Measurements from ENCODE around the gene FGGY. TPM values are rescaled to one million over a fixed set of nuclear protein-coding genes. Genes with fewer than 3 reads are reported as not detected.

Gene FGGY
- total and polyA plus RNA-seq, 2 donors (not counting 1 experiment from before 2014, with no cell fraction given): 6.1 to 38.5 TPM

- H3K4me2 ChIP-seq (replicated peaks; ENCODE audit: low read depth, low read length, poor library complexity, severe bottlenecking): no peak overlapping the region
- ATAC-seq (ENCODE audit: low read depth) (no peak), DNase-seq (no peak)
- TF ChIP-seq EZH2 (IDR thresholded peaks at IDR 0.05; ENCODE audit: borderline replicate concordance, insufficient read depth, low read depth, low read length, poor library complexity, severe bottlenecking) (no peak), CTCF (IDR thresholded peaks at IDR 0.05) (no peak)
- intact Hi-C loops (cut with micrococcal nuclease): no loop called here
- POLR2A ChIA-PET: no interaction called here
- no peaks in the 10 kb centered on the region for H4K20me1 ChIP-seq (ENCODE audit: control insufficient read depth, insufficient read depth, low read length, poor library complexity, severe bottlenecking)
- no peaks in the 10 kb centered on the region for H3K79me2 ChIP-seq (ENCODE audit: control insufficient read depth, insufficient read depth, low read length)
- no peak overlapping the region for H3K4me3 ChIP-seq (ENCODE audit: control extremely low read depth in 1 of 5, extremely low read depth in 1 of 5, insufficient read depth in 1 of 5, low read depth in 2 of 5, low read length in 4 of 5)
- no CpG with 5 or more reads among the region's 2 CpGs for WGBS (ENCODE audit: insufficient coverage)
- no peak overlapping the region for H2AFZ ChIP-seq (ENCODE audit: insufficient read depth, low read depth, low read length, poor library complexity, severe bottlenecking)
- H3K4me3 Mint-ChIP-seq: no peak overlapping the region
- CTCF ChIA-PET: no interaction called here
- no peak overlapping the region for H3K27ac ChIP-seq (ENCODE audit: low read length in 2 of 2)
- H3K27me3 Mint-ChIP-seq: no peaks in the 10 kb centered on the region
- H3K4me1 ChIP-seq (ENCODE audit: control insufficient read depth in 2 of 2, insufficient read depth in 2 of 2, low read length in 2 of 2): peaks cover 6 to 7% of the 10 kb centered on the region in 2 donors
- H3K9ac ChIP-seq (ENCODE audit: low read length): no peak overlapping the region
- no peaks in the 10 kb centered on the region for H3K36me3 ChIP-seq (replicated peaks in 1 of 2; ENCODE audit: control extremely low read depth in 1 of 2, control insufficient read depth in 1 of 2, extremely low read depth in 1 of 2, insufficient read depth in 2 of 2, low read length in 1 of 2)
- no peaks in the 10 kb centered on the region for H3K27me3 ChIP-seq (replicated peaks in 1 of 4; ENCODE audit: control extremely low read depth in 1 of 4, control insufficient read depth in 3 of 4, insufficient read depth in 4 of 4, low read length in 3 of 4)
- H3K27ac Mint-ChIP-seq: no peak overlapping the region
- H3K9me3 ChIP-seq (ENCODE audit: control extremely low read depth in 1 of 3, control insufficient read depth in 2 of 3, insufficient read depth in 1 of 3, low read length in 2 of 3): no peaks in the 10 kb centered on the region
- H3K4me1 Mint-ChIP-seq: peaks cover 3% of the 10 kb centered on the region
- H3K9me3 Mint-ChIP-seq (ENCODE audit: insufficient read depth): no peaks in the 10 kb centered on the region
These were observed 113.6 kb downstream of the FGGY start for GRCh38 chr1:59410457-59410856.

DNA sequence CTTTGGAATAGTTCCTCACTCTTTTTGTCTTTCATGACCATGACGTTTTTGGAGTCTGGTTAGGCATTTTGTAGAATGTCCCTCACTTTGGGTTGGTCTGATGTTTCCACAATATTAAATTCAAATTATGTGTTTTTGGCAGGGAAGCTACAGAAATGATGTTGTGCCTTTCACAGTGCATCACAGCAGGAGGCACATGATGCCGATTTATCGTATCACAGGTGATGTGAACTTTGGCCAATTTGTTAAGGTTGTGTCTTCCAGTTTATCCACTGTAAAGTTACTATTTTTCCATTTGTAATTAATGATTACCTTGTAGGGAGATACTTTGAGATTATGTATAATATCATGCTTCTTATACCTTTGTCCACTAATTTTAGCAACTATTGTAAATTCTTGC lies 114.3 kb downstream of the FGGY start:
- Histone ChIP-seq H3K4me2 (replicated peaks; ENCODE audit: low read depth, low read length, poor library complexity, severe bottlenecking) (no peak overlapping the region), H3K79me2 (ENCODE audit: control insufficient read depth, insufficient read depth, low read length) (no peaks in the 10 kb centered on the region), H3K4me3 (ENCODE audit: control extremely low read depth in 1 of 5, extremely low read depth in 1 of 5, insufficient read depth in 1 of 5, low read depth in 2 of 5, low read length in 4 of 5) (no peak overlapping the region), H2AFZ (ENCODE audit: insufficient read depth, low read depth, low read length, poor library complexity, severe bottlenecking) (no peak overlapping the region), H3K9ac (ENCODE audit: low read length) (no peak overlapping the region), H3K27ac (ENCODE audit: low read length in 2 of 2) (no peak overlapping the region), H3K36me3 (replicated peaks in 1 of 2; ENCODE audit: control extremely low read depth in 1 of 2, control insufficient read depth in 1 of 2, extremely low read depth in 1 of 2, insufficient read depth in 2 of 2, low read length in 1 of 2) (no peaks in the 10 kb centered on the region), H3K9me3 (ENCODE audit: control extremely low read depth in 1 of 3, control insufficient read depth in 2 of 3, insufficient read depth in 1 of 3, low read length in 2 of 3) (no peaks in the 10 kb centered on the region), H3K27me3 (replicated peaks in 1 of 4; ENCODE audit: control extremely low read depth in 1 of 4, control insufficient read depth in 3 of 4, insufficient read depth in 4 of 4, low read length in 3 of 4) (no peaks in the 10 kb centered on the region), H4K20me1 (ENCODE audit: control insufficient read depth, insufficient read depth, low read length, poor library complexity, severe bottlenecking) (no peaks in the 10 kb centered on the region), H3K4me1 (ENCODE audit: control insufficient read depth in 2 of 2, insufficient read depth in 2 of 2, low read length in 2 of 2) (peaks cover 6 to 7% of the 10 kb centered on the region in 2 donors)
- ChIA-PET CTCF (no interaction called here), POLR2A (no interaction called here)
- ATAC-seq (ENCODE audit: low read depth) (no peak), DNase-seq (no peak)
- H3K27ac Mint-ChIP-seq: no peak overlapping the region
- TF ChIP-seq CTCF (IDR thresholded peaks at IDR 0.05) (no peak), EZH2 (IDR thresholded peaks at IDR 0.05; ENCODE audit: borderline replicate concordance, insufficient read depth, low read depth, low read length, poor library complexity, severe bottlenecking) (no peak)
- no peaks in the 10 kb centered on the region for H3K9me3 Mint-ChIP-seq (ENCODE audit: insufficient read depth)
- H3K27me3 Mint-ChIP-seq: no peaks in the 10 kb centered on the region
- no peak overlapping the region for H3K4me3 Mint-ChIP-seq
- no CpG with 5 or more reads among the region's 3 CpGs for WGBS (ENCODE audit: insufficient coverage)
- peaks cover 3% of the 10 kb centered on the region for H3K4me1 Mint-ChIP-seq
- intact Hi-C loops (cut with micrococcal nuclease): no loop called here
